Ishikawa (cell line): ENCODE measurements around the gene KLF16.

ENCODE experiments used
- EP300 ChIP-seq: IDR thresholded peaks from 2 replicates; pipeline ENCODE4 v1.6.1; 2012; ENCODE audit warnings: borderline replicate concordance
- FOXM1 ChIP-seq: IDR thresholded peaks from 2 replicates; pipeline ENCODE4 v1.6.1; 2012; ENCODE audit warnings: low read depth, borderline replicate concordance
- RAD21 ChIP-seq: IDR thresholded peaks from 2 replicates; pipeline ENCODE4 v1.6.1; 2012; ENCODE audit warnings: low read depth
- TAF1 ChIP-seq: IDR thresholded peaks from 2 replicates; pipeline ENCODE4 v1.6.1; 2012; ENCODE audit warnings: low read depth, mild to moderate bottlenecking
- TCF12 ChIP-seq: IDR thresholded peaks from 2 replicates; pipeline ENCODE4 v1.6.1; 2012; ENCODE audit warnings: low read depth
- YY1 ChIP-seq: IDR thresholded peaks from 2 replicates; pipeline ENCODE4 v1.6.1; 2012; ENCODE audit warnings: low read depth
- ZBTB7A ChIP-seq: IDR thresholded peaks from 2 replicates; pipeline ENCODE4 v1.6.1; 2012; ENCODE audit warnings: low read depth
- TF ChIP-seq, protein P1 (sequence below): IDR thresholded peaks from 2 replicates; pipeline ENCODE4 v1.6.1; 2012; ENCODE audit warnings: low read depth, mild to moderate bottlenecking
- TF ChIP-seq, protein P2 (sequence below): IDR thresholded peaks from 2 replicates; pipeline ENCODE4 v1.6.1; 2012

DNA sequence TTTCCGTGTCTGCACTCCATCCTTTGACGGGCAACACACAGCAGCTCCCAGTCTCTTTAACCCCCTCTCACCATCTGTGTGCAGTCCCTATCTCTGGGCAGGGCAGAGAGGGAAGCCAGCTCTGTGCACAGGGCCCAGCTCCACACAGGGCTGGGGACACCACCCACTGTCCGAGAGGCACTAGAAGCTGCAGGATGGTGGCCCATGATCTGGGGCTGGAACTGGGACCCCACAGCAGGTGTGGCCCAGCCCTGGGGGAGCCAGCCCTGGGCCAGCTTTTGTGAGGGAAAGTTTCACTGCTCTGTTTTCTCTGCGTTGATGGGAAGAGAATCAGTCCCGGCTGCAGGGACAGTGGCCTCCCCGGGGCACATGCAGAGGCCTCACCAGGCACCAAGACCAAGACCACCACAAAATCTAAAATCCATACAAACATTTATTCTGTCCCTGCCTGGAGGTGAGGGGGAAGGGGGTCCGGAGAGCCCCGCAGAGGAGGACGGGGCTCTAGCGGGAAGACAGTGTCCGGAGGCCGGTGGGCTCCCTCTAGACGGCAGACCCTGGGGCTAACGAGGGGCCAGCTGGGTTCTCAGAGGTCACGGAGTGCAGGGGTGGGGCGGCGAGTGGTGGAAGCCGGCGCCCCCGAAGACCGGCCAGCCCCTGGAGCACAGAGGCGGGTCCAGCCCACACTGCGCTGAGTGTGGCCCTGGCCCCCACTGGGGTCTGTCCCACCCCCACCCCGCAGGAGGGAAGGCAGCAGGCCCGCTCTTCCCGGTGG lies 48.4 kb downstream of the KLF16 start:
- TF ChIP-seq TAF1 = no peak
- TF ChIP-seq, protein P1, sequence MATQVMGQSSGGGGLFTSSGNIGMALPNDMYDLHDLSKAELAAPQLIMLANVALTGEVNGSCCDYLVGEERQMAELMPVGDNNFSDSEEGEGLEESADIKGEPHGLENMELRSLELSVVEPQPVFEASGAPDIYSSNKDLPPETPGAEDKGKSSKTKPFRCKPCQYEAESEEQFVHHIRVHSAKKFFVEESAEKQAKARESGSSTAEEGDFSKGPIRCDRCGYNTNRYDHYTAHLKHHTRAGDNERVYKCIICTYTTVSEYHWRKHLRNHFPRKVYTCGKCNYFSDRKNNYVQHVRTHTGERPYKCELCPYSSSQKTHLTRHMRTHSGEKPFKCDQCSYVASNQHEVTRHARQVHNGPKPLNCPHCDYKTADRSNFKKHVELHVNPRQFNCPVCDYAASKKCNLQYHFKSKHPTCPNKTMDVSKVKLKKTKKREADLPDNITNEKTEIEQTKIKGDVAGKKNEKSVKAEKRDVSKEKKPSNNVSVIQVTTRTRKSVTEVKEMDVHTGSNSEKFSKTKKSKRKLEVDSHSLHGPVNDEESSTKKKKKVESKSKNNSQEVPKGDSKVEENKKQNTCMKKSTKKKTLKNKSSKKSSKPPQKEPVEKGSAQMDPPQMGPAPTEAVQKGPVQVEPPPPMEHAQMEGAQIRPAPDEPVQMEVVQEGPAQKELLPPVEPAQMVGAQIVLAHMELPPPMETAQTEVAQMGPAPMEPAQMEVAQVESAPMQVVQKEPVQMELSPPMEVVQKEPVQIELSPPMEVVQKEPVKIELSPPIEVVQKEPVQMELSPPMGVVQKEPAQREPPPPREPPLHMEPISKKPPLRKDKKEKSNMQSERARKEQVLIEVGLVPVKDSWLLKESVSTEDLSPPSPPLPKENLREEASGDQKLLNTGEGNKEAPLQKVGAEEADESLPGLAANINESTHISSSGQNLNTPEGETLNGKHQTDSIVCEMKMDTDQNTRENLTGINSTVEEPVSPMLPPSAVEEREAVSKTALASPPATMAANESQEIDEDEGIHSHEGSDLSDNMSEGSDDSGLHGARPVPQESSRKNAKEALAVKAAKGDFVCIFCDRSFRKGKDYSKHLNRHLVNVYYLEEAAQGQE = no peak
- no peak for TF ChIP-seq RAD21
- TF ChIP-seq EP300 = no peak
- TF ChIP-seq FOXM1 = no peak
- no peak for TF ChIP-seq YY1
- no peak for TF ChIP-seq ZBTB7A
- TF ChIP-seq TCF12 = no peak
- TF ChIP-seq, protein P2, sequence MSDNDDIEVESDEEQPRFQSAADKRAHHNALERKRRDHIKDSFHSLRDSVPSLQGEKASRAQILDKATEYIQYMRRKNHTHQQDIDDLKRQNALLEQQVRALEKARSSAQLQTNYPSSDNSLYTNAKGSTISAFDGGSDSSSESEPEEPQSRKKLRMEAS = no peak
